Naive thymus-derived CD4-positive, alpha-beta T cell (primary cell): Measurements from ENCODE around the gene PRKN. TPM values are rescaled to one million over a fixed set of nuclear protein-coding genes. Genes with fewer than 3 reads are reported as not detected.
A peak's percentile ranks its signal among the peaks of the same experiment; 100 is the strongest.

Experiments used
- ATAC-seq: fragments of 150-1000 bp; cut with Tn5 transposase; 2 replicates; pipeline ENCODE4 v1.10.0; 2021; ENCODE audit warnings: mild to moderate bottlenecking, moderate library complexity
- CTCF ChIA-PET: fragments of 350-600 bp; sonication (Branson Sonifier 250); formaldehyde crosslinking; loops from one replicate; lab custom pipeline; 2021; ENCODE audit warnings: antibody characterized with exemption; lab: Charles Lee
- POLR2A ChIA-PET: fragments of 350-600 bp; sonication (Branson Sonifier 250); formaldehyde crosslinking; loops from one replicate; lab custom pipeline; 2021; ENCODE audit warnings: antibody characterized with exemption, inconsistent platforms; lab: Charles Lee
- DNase-seq, 9 donors: peaks; one replicate each; pipeline versions ENCODE4 v3.0.0 to v3.0.0-alpha.2; 2020 to 2022; ENCODE audit warnings: mixed read lengths in 1 of 9
- H3K27ac ChIP-seq: one replicate; pipeline ENCODE4 v1.7.0; 2013; ENCODE audit warnings: mild to moderate bottlenecking, low read depth, low read length, moderate library complexity
- H3K27me3 ChIP-seq, 2 donors: one replicate each; pipeline ENCODE4 v1.7.0; 2013; ENCODE audit warnings: low read length in 2 of 2, mild to moderate bottlenecking in 2 of 2, moderate library complexity in 2 of 2; ENCODE audit not compliant: control insufficient read depth in 2 of 2, insufficient read depth in 2 of 2
- H3K36me3 ChIP-seq, 3 experiments: 1 replicate in 2 of 3; 2 replicates in 1 of 3; pipeline ENCODE4 v1.7.0; 2013; ENCODE audit warnings: low read length in 3 of 3, mild to moderate bottlenecking in 3 of 3, moderate library complexity in 1 of 3; ENCODE audit not compliant: insufficient read depth in 3 of 3, control insufficient read depth in 2 of 3
- H3K4me1 ChIP-seq, 2 donors: one replicate each; pipeline ENCODE4 v1.7.0; 2013; ENCODE audit warnings: low read length in 2 of 2, mild to moderate bottlenecking in 2 of 2, moderate library complexity in 1 of 2; ENCODE audit not compliant: control insufficient read depth in 2 of 2, insufficient read depth in 2 of 2
- H3K4me3 ChIP-seq: 2 replicates; pipeline ENCODE4 v1.7.0; 2013; ENCODE audit warnings: mild to moderate bottlenecking, low read length
- H3K9me3 ChIP-seq, 3 experiments: 1 replicate in 2 of 3; 2 replicates in 1 of 3; pipeline ENCODE4 v1.7.0; 2013; ENCODE audit warnings: low read length in 3 of 3; ENCODE audit not compliant: control insufficient read depth in 2 of 3
- H3K27ac Mint-ChIP-seq, 9 donors: one replicate each; pipeline ENCODE4 v1.8.0; 2020 to 2022; ENCODE audit warnings: mixed read lengths in 9 of 9, mild to moderate bottlenecking in 8 of 9, moderate library complexity in 5 of 9, inconsistent platforms in 2 of 9
- H3K27me3 Mint-ChIP-seq, 5 donors: one replicate each; pipeline ENCODE4 v1.8.0; 2021 to 2022; ENCODE audit warnings: mixed read lengths in 5 of 5, mild to moderate bottlenecking in 1 of 5
- H3K36me3 Mint-ChIP-seq, 5 donors: one replicate each; pipeline ENCODE4 v1.8.0; 2020 to 2022; ENCODE audit warnings: mixed read lengths in 5 of 5, mild to moderate bottlenecking in 3 of 5, inconsistent platforms in 1 of 5
- H3K4me1 Mint-ChIP-seq, 7 donors: one replicate each; pipeline ENCODE4 v1.8.0; 2020 to 2022; ENCODE audit warnings: mixed read lengths in 7 of 7, mild to moderate bottlenecking in 3 of 7, inconsistent platforms in 1 of 7
- H3K4me3 Mint-ChIP-seq, 10 donors: one replicate each; pipeline ENCODE4 v1.8.0; 2020 to 2022; ENCODE audit warnings: mild to moderate bottlenecking in 10 of 10, mixed read lengths in 10 of 10, moderate library complexity in 6 of 10, inconsistent platforms in 2 of 10
- H3K9me3 Mint-ChIP-seq, 11 donors: one replicate each; pipeline ENCODE4 v1.8.0; 2020 to 2022; ENCODE audit warnings: mixed read lengths in 11 of 11, mild to moderate bottlenecking in 4 of 11, inconsistent platforms in 1 of 11, moderate library complexity in 1 of 11
- intact Hi-C, 2 donors: fragments of 100-400 bp; cut with micrococcal nuclease; formaldehyde crosslinking; loops; one replicate each; pipeline ENCODE4 v1.15.1; 2023
- polyA plus RNA-seq, 2 donors: library from polyadenylated mRNA; unstranded; fragments of 300-500 nt; fragmentation: Illumina TruSeq; gene quantifications; one replicate each; pipeline ENCODE4 v1.2.3, GENCODE V29; 2021
- total RNA-seq, 6 experiments: library from RNA in 5 of 6; stranded (reverse) in 5 of 6; gene quantifications; 1 replicate in 5 of 6; 2 replicates in 1 of 6; pipeline ENCODE4 v1.2.3 and lab custom pipeline; 2021 to 2026

The PRKN gene
- total and polyA plus RNA-seq, 7 experiments from 2014 or later: 0.44 to 10.3 (median 8.1) TPM

GRCh38 chr6:161406646-161407045, 1320.9 kb downstream of the PRKN start:
- ATAC-seq: peak; percentile 14
- CTCF ChIA-PET: no interaction called here
- Mint-ChIP-seq H3K4me1 (no peaks in the 10 kb centered on the region), H3K27me3 (peaks cover 0 to 6% (median 4%) of the 10 kb centered on the region in 5 donors), H3K36me3 (peaks cover 0 to 5% (median 0%) of the 10 kb centered on the region in 5 donors), H3K27ac (no peak overlapping the region), H3K9me3 (peaks cover 0 to 13% (median 2%) of the 10 kb centered on the region in 11 donors), H3K4me3 (no peak overlapping the region)
- no peaks in the 10 kb centered on the region for H3K36me3 ChIP-seq
- no peaks in the 10 kb centered on the region for H3K4me1 ChIP-seq
- POLR2A ChIA-PET: no interaction called here
- no peak for DNase-seq
- no peaks in the 10 kb centered on the region for H3K27me3 ChIP-seq
- no peaks in the 10 kb centered on the region for H3K9me3 ChIP-seq
- intact Hi-C loops: no loop called here
- no peak overlapping the region for H3K4me3 ChIP-seq
- no peak overlapping the region for H3K27ac ChIP-seq

- no peaks in the 10 kb centered on the region for H3K9me3 ChIP-seq
- POLR2A ChIA-PET: interaction anchor here (0.7 kb wide), 1 partner anchor 1446 kb away, joined by 3 read pairs; no protein-coding TSS in a partner anchor
- Mint-ChIP-seq H3K36me3 (peaks cover 0 to 5% (median 0%) of the 10 kb centered on the region in 5 donors), H3K4me1 (no peaks in the 10 kb centered on the region), H3K4me3 (no peak overlapping the region), H3K9me3 (peaks cover 0 to 13% (median 2%) of the 10 kb centered on the region in 11 donors), H3K27me3 (peaks cover 0 to 11% (median 4%) of the 10 kb centered on the region in 5 donors), H3K27ac (no peak overlapping the region)
- intact Hi-C loops: no loop called here
- CTCF ChIA-PET: no interaction called here
- ATAC-seq: no peak
- no peak for DNase-seq
- no peaks in the 10 kb centered on the region for H3K36me3 ChIP-seq
- H3K27me3 ChIP-seq: no peaks in the 10 kb centered on the region
- H3K27ac ChIP-seq: no peak overlapping the region
- no peak overlapping the region for H3K4me3 ChIP-seq
- H3K4me1 ChIP-seq: no peaks in the 10 kb centered on the region
These were observed 1322.1 kb downstream of the PRKN start for GRCh38 chr6:161405418-161405817.

- no peak overlapping the region for H3K4me3 ChIP-seq
- intact Hi-C loops: no loop called here
- peaks cover 0 to 15% (median 5%) of the 10 kb centered on the region in 5 donors for H3K27me3 Mint-ChIP-seq
- ChIA-PET CTCF (no interaction called here), POLR2A (no interaction called here)
- H3K4me1 Mint-ChIP-seq: no peaks in the 10 kb centered on the region
- H3K27me3 ChIP-seq: no peaks in the 10 kb centered on the region
- H3K36me3 Mint-ChIP-seq: peaks cover 0 to 5% (median 0%) of the 10 kb centered on the region in 5 donors
- no peak overlapping the region for H3K4me3 Mint-ChIP-seq
- ATAC-seq (no peak), DNase-seq (no peak)
- no peaks in the 10 kb centered on the region for H3K9me3 ChIP-seq
- no peak overlapping the region for H3K27ac Mint-ChIP-seq
- H3K27ac ChIP-seq: no peak overlapping the region
- H3K4me1 ChIP-seq: no peaks in the 10 kb centered on the region
- H3K36me3 ChIP-seq: no peaks in the 10 kb centered on the region
- H3K9me3 Mint-ChIP-seq: peaks cover 0 to 13% (median 1%) of the 10 kb centered on the region in 11 donors
These were observed 1323.8 kb downstream of the PRKN start for GRCh38 chr6:161403717-161404116.

- intact Hi-C loops: no loop called here
- Histone ChIP-seq H3K27ac (no peak overlapping the region), H3K36me3 (no peaks in the 10 kb centered on the region), H3K9me3 (no peaks in the 10 kb centered on the region), H3K27me3 (no peaks in the 10 kb centered on the region), H3K4me3 (no peak overlapping the region), H3K4me1 (no peaks in the 10 kb centered on the region)
- Mint-ChIP-seq H3K27ac (no peak overlapping the region), H3K9me3 (peaks cover 0 to 13% (median 1%) of the 10 kb centered on the region in 11 donors), H3K4me3 (no peak overlapping the region), H3K27me3 (peaks cover 0 to 22% (median 5%) of the 10 kb centered on the region in 5 donors), H3K36me3 (peaks cover 0 to 5% (median 0%) of the 10 kb centered on the region in 5 donors), H3K4me1 (no peaks in the 10 kb centered on the region)
- ATAC-seq (no peak), DNase-seq (no peak)
- ChIA-PET CTCF (no interaction called here), POLR2A (no interaction called here)
These were observed 1325.8 kb downstream of the PRKN start for GRCh38 chr6:161401587-161402309.

GRCh38 chr6:161400671-161401070, 1326.9 kb downstream of the PRKN start:
- Histone ChIP-seq H3K4me3 (no peak overlapping the region), H3K36me3 (no peaks in the 10 kb centered on the region), H3K27me3 (no peaks in the 10 kb centered on the region), H3K9me3 (no peaks in the 10 kb centered on the region), H3K4me1 (no peaks in the 10 kb centered on the region), H3K27ac (no peak overlapping the region)
- no peak overlapping the region for H3K4me3 Mint-ChIP-seq
- H3K27me3 Mint-ChIP-seq: peaks cover 0 to 24% (median 5%) of the 10 kb centered on the region in 5 donors
- H3K36me3 Mint-ChIP-seq: peaks cover 0 to 5% (median 0%) of the 10 kb centered on the region in 5 donors
- intact Hi-C loops: no loop called here
- ChIA-PET POLR2A (no interaction called here), CTCF (no interaction called here)
- H3K27ac Mint-ChIP-seq: no peak overlapping the region
- H3K4me1 Mint-ChIP-seq: no peaks in the 10 kb centered on the region
- no peak for ATAC-seq
- peaks cover 0 to 13% (median 1%) of the 10 kb centered on the region in 11 donors for H3K9me3 Mint-ChIP-seq
- DNase-seq: no peak

GRCh38 chr6:161396539-161396938, 1331.0 kb downstream of the PRKN start:
- H3K4me1 Mint-ChIP-seq: no peaks in the 10 kb centered on the region
- no peaks in the 10 kb centered on the region for H3K27me3 ChIP-seq
- no peak overlapping the region for H3K4me3 ChIP-seq
- H3K36me3 Mint-ChIP-seq: no peaks in the 10 kb centered on the region
- no peak overlapping the region for H3K4me3 Mint-ChIP-seq
- H3K9me3 Mint-ChIP-seq: no peaks in the 10 kb centered on the region
- no peaks in the 10 kb centered on the region for H3K9me3 ChIP-seq
- no peak overlapping the region for H3K27ac ChIP-seq
- peak overlapping the region in 1 of 9 donors; percentile 31 for H3K27ac Mint-ChIP-seq
- peaks cover 0 to 21% (median 0%) of the 10 kb centered on the region in 5 donors for H3K27me3 Mint-ChIP-seq
- DNase-seq (no peak), ATAC-seq (no peak)
- POLR2A ChIA-PET: no interaction called here
- H3K36me3 ChIP-seq: no peaks in the 10 kb centered on the region
- peaks cover 6% of the 10 kb centered on the region in 2 donors for H3K4me1 ChIP-seq
- CTCF ChIA-PET: no interaction called here
- intact Hi-C loops: loop anchor here in 1 of 2 donors (10.0 kb wide), 1 partner anchor 1778 kb away; no protein-coding TSS in a partner anchor
